Erythroblast (primary cell): ENCODE data around the gene CORO2B.

ENCODE experiments used
- GATA1 ChIP-seq: IDR thresholded peaks from 2 replicates; pipeline ENCODE4 v1.6.1; 2011; ENCODE audit warnings: low read depth, mild to moderate bottlenecking, control low read depth, low read length, moderate library complexity
- POLR2A ChIP-seq: IDR thresholded peaks from 2 replicates; pipeline ENCODE4 v1.6.1; 2011; ENCODE audit warnings: mild to moderate bottlenecking, low read length

DNA sequence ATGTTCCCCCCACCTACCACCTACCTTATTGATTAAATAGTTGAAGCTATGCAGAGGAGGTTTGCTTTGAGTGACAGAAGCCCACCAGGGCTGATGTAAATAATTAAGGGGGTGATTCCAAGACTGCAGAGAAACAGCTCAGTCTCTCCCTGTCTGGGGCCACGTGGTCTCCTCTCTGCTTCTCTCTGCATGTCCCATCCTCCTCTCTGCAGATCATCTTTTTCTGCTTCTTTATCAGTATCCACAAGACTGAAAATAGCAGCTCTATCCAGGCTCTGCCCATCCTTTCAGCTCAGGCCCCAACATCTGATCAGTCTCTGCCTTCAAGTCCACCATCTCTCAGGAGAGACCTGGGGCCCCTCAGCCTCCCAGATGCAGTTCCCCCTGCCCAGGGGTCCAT is 131.1 kb downstream of the CORO2B start:
- TF ChIP-seq POLR2A (no peak), GATA1 (no peak)
